Measurements from ENCODE around the gene MCU. TPM values are rescaled to one million over a fixed set of nuclear protein-coding genes. Genes with fewer than 3 reads are reported as not detected.

The MCU gene
- total RNA-seq, 1 experiment from 2014 or later, result 26.8 TPM

DNA sequence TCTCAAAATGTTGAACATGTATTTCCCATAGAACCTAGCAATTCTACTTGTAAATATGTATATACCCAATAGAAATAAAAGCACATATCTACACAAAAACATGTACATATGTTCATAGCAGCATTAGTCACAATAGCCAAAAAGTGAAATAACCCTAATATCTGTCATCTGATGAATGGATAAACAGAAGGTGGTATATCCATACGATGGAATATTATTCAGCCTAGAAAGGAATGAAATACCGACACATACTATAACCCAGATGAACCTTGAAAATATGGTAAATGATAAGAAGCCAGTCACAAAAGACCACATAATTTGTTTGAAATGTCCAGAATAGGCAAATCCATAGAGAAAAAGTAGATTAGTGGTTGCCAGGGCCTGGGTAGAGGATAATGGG lies 87.9 kb downstream of the MCU start:
- intact Hi-C loops (cut with micrococcal nuclease), result no loop called here

More for the DNA sequence above, 87.9 kb downstream of the MCU start:
- peaks cover 15 to 27% of the 10 kb centered on the region in 2 experiments for H3K4me1 ChIP-seq (ENCODE audit: control insufficient read depth in 1 of 2, insufficient read depth in 2 of 2, low read length in 2 of 2)
- CTCF ChIA-PET, result no interaction called here
- BruUV-seq (replicated peaks), result no TSS peak
- no peak overlapping the region for H3K9ac ChIP-seq (ENCODE audit: low read length)
- H3K9me3 ChIP-seq (ENCODE audit: control insufficient read depth in 1 of 2, insufficient read depth in 1 of 2, low read depth in 1 of 2, low read length in 2 of 2), result no peaks in the 10 kb centered on the region
- RAD21 ChIA-PET (ENCODE audit: low non-redundant PET in 1 of 2, low total read pairs in 2 of 2, uncharacterized antibody in 2 of 2, unreplicated experiment in 2 of 2), result no interaction called here
- H3K79me2 ChIP-seq (ENCODE audit: insufficient read depth, low read length), result 0 out of 2 replicates have a peak, but pooled peaks cover 8% of the 10 kb centered on the region
- no peaks in the 10 kb centered on the region for H4K20me1 ChIP-seq (ENCODE audit: insufficient read depth)
- POLR2A ChIA-PET, result no interaction called here
- no peaks in the 10 kb centered on the region for H3K9me2 ChIP-seq (ENCODE audit: insufficient read depth)
- H3K27me3 ChIP-seq (ENCODE audit: insufficient read depth, low read length), result no peaks in the 10 kb centered on the region
- no peak for ATAC-seq
- TF ChIP-seq YY1 (IDR thresholded peaks at IDR 0.05; ENCODE audit: extremely low read depth, insufficient replicate concordance, low read depth, low read length), result no peak
- TF ChIP-seq SIN3A (IDR thresholded peaks at IDR 0.05; ENCODE audit: low read depth), result no peak
- no peak for TF ChIP-seq MAX (IDR thresholded peaks at IDR 0.05)
- no peak for TF ChIP-seq ZBTB33 (IDR thresholded peaks at IDR 0.05; ENCODE audit: extremely low read depth, insufficient replicate concordance, low read length)
- TF ChIP-seq CBX3 (IDR thresholded peaks at IDR 0.05; ENCODE audit: low read depth), result no peak
- no peak for TF ChIP-seq EZH2phosphoT487 (IDR thresholded peaks at IDR 0.05; ENCODE audit: borderline replicate concordance)
- TF ChIP-seq ZNF274 (IDR thresholded peaks at IDR 0.05; ENCODE audit: low read depth, low read length), result no peak
- no peak for TF ChIP-seq CEBPB (IDR thresholded peaks at IDR 0.05; ENCODE audit: low read depth)
- no peak for TF ChIP-seq EZH2 (IDR thresholded peaks at IDR 0.05)
- TF ChIP-seq, protein P1, sequence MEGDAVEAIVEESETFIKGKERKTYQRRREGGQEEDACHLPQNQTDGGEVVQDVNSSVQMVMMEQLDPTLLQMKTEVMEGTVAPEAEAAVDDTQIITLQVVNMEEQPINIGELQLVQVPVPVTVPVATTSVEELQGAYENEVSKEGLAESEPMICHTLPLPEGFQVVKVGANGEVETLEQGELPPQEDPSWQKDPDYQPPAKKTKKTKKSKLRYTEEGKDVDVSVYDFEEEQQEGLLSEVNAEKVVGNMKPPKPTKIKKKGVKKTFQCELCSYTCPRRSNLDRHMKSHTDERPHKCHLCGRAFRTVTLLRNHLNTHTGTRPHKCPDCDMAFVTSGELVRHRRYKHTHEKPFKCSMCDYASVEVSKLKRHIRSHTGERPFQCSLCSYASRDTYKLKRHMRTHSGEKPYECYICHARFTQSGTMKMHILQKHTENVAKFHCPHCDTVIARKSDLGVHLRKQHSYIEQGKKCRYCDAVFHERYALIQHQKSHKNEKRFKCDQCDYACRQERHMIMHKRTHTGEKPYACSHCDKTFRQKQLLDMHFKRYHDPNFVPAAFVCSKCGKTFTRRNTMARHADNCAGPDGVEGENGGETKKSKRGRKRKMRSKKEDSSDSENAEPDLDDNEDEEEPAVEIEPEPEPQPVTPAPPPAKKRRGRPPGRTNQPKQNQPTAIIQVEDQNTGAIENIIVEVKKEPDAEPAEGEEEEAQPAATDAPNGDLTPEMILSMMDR (IDR thresholded peaks at IDR 0.05 in 2 of 3, conservative IDR thresholded peaks at IDR 0.05 in 1 of 3; ENCODE audit: borderline replicate concordance in 1 of 3, insufficient read depth in 1 of 3, low read depth in 2 of 3, low read length in 2 of 3), result no peak
- TF ChIP-seq, protein P2, sequence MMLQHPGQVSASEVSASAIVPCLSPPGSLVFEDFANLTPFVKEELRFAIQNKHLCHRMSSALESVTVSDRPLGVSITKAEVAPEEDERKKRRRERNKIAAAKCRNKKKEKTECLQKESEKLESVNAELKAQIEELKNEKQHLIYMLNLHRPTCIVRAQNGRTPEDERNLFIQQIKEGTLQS (IDR thresholded peaks at IDR 0.05), result no peak
- TF ChIP-seq TCF7L2 (IDR thresholded peaks at IDR 0.05; ENCODE audit: borderline replicate concordance, extremely low read depth, insufficient read depth, insufficient read length), result no peak
- no peak for TF ChIP-seq ELF1 (IDR thresholded peaks at IDR 0.05; ENCODE audit: borderline replicate concordance, low read depth)
- TF ChIP-seq, protein P3, sequence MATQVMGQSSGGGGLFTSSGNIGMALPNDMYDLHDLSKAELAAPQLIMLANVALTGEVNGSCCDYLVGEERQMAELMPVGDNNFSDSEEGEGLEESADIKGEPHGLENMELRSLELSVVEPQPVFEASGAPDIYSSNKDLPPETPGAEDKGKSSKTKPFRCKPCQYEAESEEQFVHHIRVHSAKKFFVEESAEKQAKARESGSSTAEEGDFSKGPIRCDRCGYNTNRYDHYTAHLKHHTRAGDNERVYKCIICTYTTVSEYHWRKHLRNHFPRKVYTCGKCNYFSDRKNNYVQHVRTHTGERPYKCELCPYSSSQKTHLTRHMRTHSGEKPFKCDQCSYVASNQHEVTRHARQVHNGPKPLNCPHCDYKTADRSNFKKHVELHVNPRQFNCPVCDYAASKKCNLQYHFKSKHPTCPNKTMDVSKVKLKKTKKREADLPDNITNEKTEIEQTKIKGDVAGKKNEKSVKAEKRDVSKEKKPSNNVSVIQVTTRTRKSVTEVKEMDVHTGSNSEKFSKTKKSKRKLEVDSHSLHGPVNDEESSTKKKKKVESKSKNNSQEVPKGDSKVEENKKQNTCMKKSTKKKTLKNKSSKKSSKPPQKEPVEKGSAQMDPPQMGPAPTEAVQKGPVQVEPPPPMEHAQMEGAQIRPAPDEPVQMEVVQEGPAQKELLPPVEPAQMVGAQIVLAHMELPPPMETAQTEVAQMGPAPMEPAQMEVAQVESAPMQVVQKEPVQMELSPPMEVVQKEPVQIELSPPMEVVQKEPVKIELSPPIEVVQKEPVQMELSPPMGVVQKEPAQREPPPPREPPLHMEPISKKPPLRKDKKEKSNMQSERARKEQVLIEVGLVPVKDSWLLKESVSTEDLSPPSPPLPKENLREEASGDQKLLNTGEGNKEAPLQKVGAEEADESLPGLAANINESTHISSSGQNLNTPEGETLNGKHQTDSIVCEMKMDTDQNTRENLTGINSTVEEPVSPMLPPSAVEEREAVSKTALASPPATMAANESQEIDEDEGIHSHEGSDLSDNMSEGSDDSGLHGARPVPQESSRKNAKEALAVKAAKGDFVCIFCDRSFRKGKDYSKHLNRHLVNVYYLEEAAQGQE (IDR thresholded peaks at IDR 0.05; ENCODE audit: low read depth), result no peak
- TF ChIP-seq SP1 (IDR thresholded peaks at IDR 0.05; ENCODE audit: low read depth), result no peak
- TF ChIP-seq FOSL1 (IDR thresholded peaks at IDR 0.05; ENCODE audit: low read depth), result no peak
- no peak for TF ChIP-seq JUND (IDR thresholded peaks at IDR 0.05)
- H3K27ac ChIP-seq (ENCODE audit: low read depth, low read length), result no peak overlapping the region
- H3K4me3 ChIP-seq (replicated peaks in 1 of 2; ENCODE audit: low read depth in 1 of 2, low read length in 2 of 2), result no peak overlapping the region
- no peaks in the 10 kb centered on the region for H3K36me3 ChIP-seq (ENCODE audit: control insufficient read depth in 1 of 2, insufficient read depth in 2 of 2, low read length in 2 of 2)
- no peak overlapping the region for H3K4me2 ChIP-seq (ENCODE audit: low read length)
- H2AFZ ChIP-seq (ENCODE audit: low read depth, low read length, poor library complexity, severe bottlenecking), result no peak overlapping the region
- no peak for DNase-seq (ENCODE audit: low read depth, low spot score)

All from HCT116 (cell line).